ENCODE measurements around the gene WBP1L. TPM values are rescaled to one million over a fixed set of nuclear protein-coding genes. Genes with fewer than 3 reads are reported as not detected.
"Not testable (repeated sequence)": the region's sequence is repeated elsewhere in the genome, so short reads cannot be mapped to it uniquely, and the experiment has no call there.

WBP1L gene
- polyA plus RNA-seq, 1 donor, result 44.3 TPM

- no peak for DNase-seq (ENCODE audit: low read depth)
These were observed 67.6 kb downstream of the WBP1L start for GRCh38 chr10:102811346-102811745.

GRCh38 chr10:102812231-102812876 is 68.6 kb downstream of the WBP1L start:
- no peak for DNase-seq (ENCODE audit: low read depth)

GRCh38 chr10:102813017-102813541 is 69.3 kb downstream of the WBP1L start:
- DNase-seq (ENCODE audit: low read depth), result no peak

- no peak for DNase-seq (ENCODE audit: low read depth)
These were observed 70.1 kb downstream of the WBP1L start for GRCh38 chr10:102813734-102814452.

GRCh38 chr10:102814453-102814871 is 70.7 kb downstream of the WBP1L start:
- no peak for DNase-seq (ENCODE audit: low read depth)

- no peak for DNase-seq (ENCODE audit: low read depth)
These were observed 71.3 kb downstream of the WBP1L start for GRCh38 chr10:102814873-102815661.

GRCh38 chr10:102815790-102816549 is 72.2 kb downstream of the WBP1L start:
- no peak for DNase-seq (ENCODE audit: low read depth)

GRCh38 chr10:102817175-102817574 is 73.4 kb downstream of the WBP1L start:
- DNase-seq (ENCODE audit: low read depth), result no peak

GRCh38 chr10:102819054-102819453 is 75.3 kb downstream of the WBP1L start:
- no peak for DNase-seq (ENCODE audit: low read depth)

GRCh38 chr10:102820008-102820407 is 76.3 kb downstream of the WBP1L start:
- DNase-seq (ENCODE audit: low read depth), result not testable (repeated sequence)

GRCh38 chr10:102822222-102822621 is 78.5 kb downstream of the WBP1L start:
- no peak for DNase-seq (ENCODE audit: low read depth)

- DNase-seq (ENCODE audit: low read depth), result no peak
These were observed 80.9 kb downstream of the WBP1L start for GRCh38 chr10:102824664-102825063.

GRCh38 chr10:102826148-102826796 is 82.5 kb downstream of the WBP1L start:
- DNase-seq (ENCODE audit: low read depth), result no peak

GRCh38 chr10:102827597-102827975 is 83.8 kb downstream of the WBP1L start:
- DNase-seq (ENCODE audit: low read depth), result no peak

- DNase-seq (ENCODE audit: low read depth), result no peak
These were observed 87.7 kb downstream of the WBP1L start for GRCh38 chr10:102831322-102832071.

- DNase-seq (ENCODE audit: low read depth), result no peak
These were observed 88.5 kb downstream of the WBP1L start for GRCh38 chr10:102832248-102832647.

GRCh38 chr10:102832987-102833386 is 89.2 kb downstream of the WBP1L start:
- DNase-seq (ENCODE audit: low read depth), result no peak

GRCh38 chr10:102834143-102834542 is 90.4 kb downstream of the WBP1L start:
- DNase-seq (ENCODE audit: low read depth), result no peak

GRCh38 chr10:102835007-102835482 is 91.3 kb downstream of the WBP1L start:
- DNase-seq (ENCODE audit: low read depth), result no peak

GRCh38 chr10:102837230-102837721 is 93.5 kb downstream of the WBP1L start, which contains the start of gene CYP17A1:
TSS of gene CYP17A1 (minus strand) at chr10:102837413. CDS start at chr10:102837361, 52 bp downstream.
- no peak for DNase-seq (ENCODE audit: low read depth)
